ENCODE data around the gene LYPLAL1.

Gene LYPLAL1

DNA sequence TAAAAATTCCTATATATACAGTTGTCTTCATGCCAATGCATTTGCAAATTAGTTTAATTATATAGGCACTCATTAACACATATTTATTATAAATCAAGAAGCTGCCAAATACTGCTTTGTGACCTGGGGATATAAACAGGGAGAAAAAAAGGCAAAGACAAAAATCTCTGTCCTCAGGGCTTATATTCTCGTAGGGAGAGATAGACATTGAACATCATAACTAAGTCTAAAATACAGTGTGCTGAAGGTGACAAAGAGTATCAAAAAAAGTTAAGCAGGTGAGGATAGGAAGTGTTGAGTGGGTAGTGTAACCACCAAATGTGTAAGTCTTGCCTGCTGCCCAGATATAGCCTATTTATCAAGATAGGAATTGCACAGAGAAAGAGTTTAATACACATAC lies 40.7 kb upstream of the LYPLAL1 start:
- no peak for DNase-seq
- Histone ChIP-seq H3K4me1 (no peaks in the 10 kb centered on the region; the same call in 1 of the 2 replicates), H3K9me3 (no peaks in the 10 kb centered on the region), H3K27me3 (no peaks in the 10 kb centered on the region), H3K36me3 (no peaks in the 10 kb centered on the region), H3K4me3 (ENCODE audit: low read depth, low read length) (no peak overlapping the region)
- TF ChIP-seq, protein P1, sequence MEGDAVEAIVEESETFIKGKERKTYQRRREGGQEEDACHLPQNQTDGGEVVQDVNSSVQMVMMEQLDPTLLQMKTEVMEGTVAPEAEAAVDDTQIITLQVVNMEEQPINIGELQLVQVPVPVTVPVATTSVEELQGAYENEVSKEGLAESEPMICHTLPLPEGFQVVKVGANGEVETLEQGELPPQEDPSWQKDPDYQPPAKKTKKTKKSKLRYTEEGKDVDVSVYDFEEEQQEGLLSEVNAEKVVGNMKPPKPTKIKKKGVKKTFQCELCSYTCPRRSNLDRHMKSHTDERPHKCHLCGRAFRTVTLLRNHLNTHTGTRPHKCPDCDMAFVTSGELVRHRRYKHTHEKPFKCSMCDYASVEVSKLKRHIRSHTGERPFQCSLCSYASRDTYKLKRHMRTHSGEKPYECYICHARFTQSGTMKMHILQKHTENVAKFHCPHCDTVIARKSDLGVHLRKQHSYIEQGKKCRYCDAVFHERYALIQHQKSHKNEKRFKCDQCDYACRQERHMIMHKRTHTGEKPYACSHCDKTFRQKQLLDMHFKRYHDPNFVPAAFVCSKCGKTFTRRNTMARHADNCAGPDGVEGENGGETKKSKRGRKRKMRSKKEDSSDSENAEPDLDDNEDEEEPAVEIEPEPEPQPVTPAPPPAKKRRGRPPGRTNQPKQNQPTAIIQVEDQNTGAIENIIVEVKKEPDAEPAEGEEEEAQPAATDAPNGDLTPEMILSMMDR (IDR thresholded peaks at IDR 0.05; ENCODE audit: low read depth, low read length), result no peak

- Histone ChIP-seq H3K9me3 (no peaks in the 10 kb centered on the region), H3K4me1 (no peaks in the 10 kb centered on the region), H3K4me3 (ENCODE audit: low read depth, low read length) (no peak overlapping the region), H3K36me3 (no peaks in the 10 kb centered on the region), H3K27me3 (no peaks in the 10 kb centered on the region; the same call in 1 of the 2 replicates)
- TF ChIP-seq, protein P1 (IDR thresholded peaks at IDR 0.05; ENCODE audit: low read depth, low read length), result no peak
- DNase-seq, result no peak
Observed at GRCh38 chr1:219138747-219139146, 34.9 kb upstream of the LYPLAL1 start.

DNA sequence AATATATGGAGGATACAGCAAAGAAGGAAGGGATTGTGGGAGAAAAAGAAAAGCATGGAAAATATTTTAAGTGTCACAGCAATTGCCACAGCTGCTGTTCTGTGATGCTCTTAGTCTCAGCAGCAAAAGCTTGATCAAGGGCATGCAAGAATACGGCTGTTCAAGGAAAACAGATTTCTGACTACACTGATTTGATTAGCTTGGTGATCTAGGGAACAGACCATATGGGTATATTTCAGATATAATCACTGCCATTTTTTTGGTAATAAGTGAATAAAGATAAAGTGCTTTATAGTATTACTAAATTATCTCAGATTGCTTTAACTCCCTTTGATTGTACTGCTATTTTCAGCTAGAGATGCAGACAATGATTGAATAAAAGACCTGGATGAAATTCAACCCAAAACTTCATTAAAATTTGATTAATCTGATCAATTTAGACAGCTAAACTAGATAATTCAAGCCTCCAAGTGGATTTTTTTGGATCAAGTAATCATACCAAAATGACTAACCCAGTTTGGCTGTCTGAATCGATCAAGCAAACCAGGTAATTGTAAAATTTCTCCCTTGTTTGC lies 33.3 kb upstream of the LYPLAL1 start:
- Histone ChIP-seq H3K4me3 (ENCODE audit: low read depth, low read length) (no peak overlapping the region), H3K27me3 (no peaks in the 10 kb centered on the region; the same call in 1 of the 2 replicates), H3K36me3 (no peaks in the 10 kb centered on the region), H3K4me1 (no peaks in the 10 kb centered on the region), H3K9me3 (no peaks in the 10 kb centered on the region)
- no peak for DNase-seq
- TF ChIP-seq, protein P1 (IDR thresholded peaks at IDR 0.05; ENCODE audit: low read depth, low read length), result no peak

DNA sequence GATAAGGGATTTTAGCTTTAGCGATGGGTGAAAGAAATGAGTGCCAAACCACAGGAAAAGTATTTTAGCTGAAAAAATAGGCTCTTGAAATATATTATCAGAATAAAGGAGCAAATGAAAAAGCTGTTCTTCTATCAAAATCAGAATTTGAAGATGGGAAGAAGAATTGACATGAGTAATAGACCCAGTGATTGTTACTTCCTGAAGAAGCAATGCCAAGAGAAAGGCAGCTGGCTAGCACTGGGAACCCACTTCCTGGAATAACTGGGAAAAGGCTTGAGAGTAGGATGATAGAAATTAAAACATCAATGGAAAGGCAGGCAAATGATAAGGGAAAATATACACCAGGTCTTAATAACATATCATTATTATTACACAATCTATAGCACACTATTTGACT lies 29.9 kb upstream of the LYPLAL1 start:
- DNase-seq, result no peak
- TF ChIP-seq, protein P1 (IDR thresholded peaks at IDR 0.05; ENCODE audit: low read depth, low read length), result no peak
- Histone ChIP-seq H3K36me3 (no peaks in the 10 kb centered on the region), H3K4me3 (ENCODE audit: low read depth, low read length) (no peak overlapping the region), H3K4me1 (no peaks in the 10 kb centered on the region), H3K27me3 (no peaks in the 10 kb centered on the region; the same call in 1 of the 2 replicates), H3K9me3 (no peaks in the 10 kb centered on the region)

GRCh38 chr1:219144658-219145315 lies 28.9 kb upstream of the LYPLAL1 start:
- H3K36me3 ChIP-seq, result no peaks in the 10 kb centered on the region
- H3K27me3 ChIP-seq, result no peaks in the 10 kb centered on the region; the same call in 1 of the 2 replicates
- no peaks in the 10 kb centered on the region for H3K4me1 ChIP-seq
- no peak for DNase-seq
- H3K9me3 ChIP-seq, result no peaks in the 10 kb centered on the region
- TF ChIP-seq, protein P1 (IDR thresholded peaks at IDR 0.05; ENCODE audit: low read depth, low read length), result no peak
- H3K4me3 ChIP-seq (ENCODE audit: low read depth, low read length), result no peak overlapping the region

DNA sequence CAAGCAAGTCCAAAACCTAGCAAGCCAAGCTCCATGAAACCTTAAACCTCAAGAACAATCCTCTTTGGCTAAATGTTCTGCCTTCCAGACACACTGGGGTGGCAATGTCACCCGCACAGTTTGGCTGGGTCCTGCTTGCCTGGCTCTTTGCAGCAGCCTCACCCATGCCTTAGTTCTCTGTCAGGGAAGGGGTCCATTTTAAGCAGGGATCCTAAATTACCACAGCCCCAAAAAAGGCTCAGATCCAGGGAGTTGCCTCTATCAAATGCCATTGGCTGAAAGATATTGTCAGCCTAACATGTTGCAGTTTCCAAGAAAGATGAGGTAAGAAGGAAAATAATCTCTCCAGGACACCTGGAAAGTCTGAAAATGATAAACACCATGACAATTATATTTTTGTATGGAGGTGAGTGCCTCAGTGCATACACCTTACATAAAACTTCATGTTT lies 26.1 kb upstream of the LYPLAL1 start:
- Histone ChIP-seq H3K27me3 (no peaks in the 10 kb centered on the region), H3K4me3 (ENCODE audit: low read depth, low read length) (no peak overlapping the region), H3K9me3 (no peaks in the 10 kb centered on the region), H3K36me3 (no peaks in the 10 kb centered on the region), H3K4me1 (no peaks in the 10 kb centered on the region)
- TF ChIP-seq, protein P1 (IDR thresholded peaks at IDR 0.05; ENCODE audit: low read depth, low read length), result no peak
- DNase-seq, result no peak
